Neural crest cell (in vitro differentiated cells): ENCODE results near the gene PARP8. TPM values are rescaled to one million over a fixed set of nuclear protein-coding genes. Genes with fewer than 3 reads are reported as not detected.
"Not testable (repeated sequence)": the region's sequence is repeated elsewhere in the genome, so short reads cannot be mapped to it uniquely, and the experiment has no call there.

Source experiments
- DNase-seq: peaks from one replicate; pipeline ENCODE4 v3.0.0; 2021; ENCODE audit warnings: low read depth, mixed read lengths, low spot score
- H3K27ac Mint-ChIP-seq: one replicate; pipeline ENCODE4 v1.8.0; 2021; ENCODE audit warnings: mild to moderate bottlenecking, mixed read lengths; ENCODE audit not compliant: unreplicated experiment
- H3K27me3 Mint-ChIP-seq: 2 replicates; pipeline ENCODE4 v1.8.0; 2021; ENCODE audit warnings: low read depth, mild to moderate bottlenecking, mixed read lengths
- H3K36me3 Mint-ChIP-seq: 2 replicates; pipeline ENCODE4 v1.8.0; 2021; ENCODE audit warnings: low read depth, mild to moderate bottlenecking, mixed read lengths
- H3K4me1 Mint-ChIP-seq: 2 replicates; pipeline ENCODE4 v1.8.0; 2021; ENCODE audit warnings: mixed read lengths
- H3K4me3 Mint-ChIP-seq: one replicate; pipeline ENCODE4 v1.8.0; 2021; ENCODE audit warnings: mild to moderate bottlenecking, mixed read lengths
- H3K9me3 Mint-ChIP-seq: 2 replicates; pipeline ENCODE4 v1.8.0; 2021; ENCODE audit warnings: mixed read lengths
- CTCF ChIP-seq: fragments of 200-600 bp; sonication (generic); conservative IDR thresholded peaks from 2 replicates; pipeline ENCODE4 v1.5.0; 2021; ENCODE audit warnings: antibody characterized with exemption, mild to moderate bottlenecking
- total RNA-seq: library from RNA; stranded (reverse); gene quantifications from 2 replicates; pipeline ENCODE4 v1.2.1, GENCODE V29; 2021

Gene PARP8
- total RNA-seq, 1 donor from 2014 or later = 31.0 TPM

GRCh38 chr5:50672663-50673062 is 6.2 kb downstream of the PARP8 start:
- no peak overlapping the region for H3K27ac Mint-ChIP-seq
- TF ChIP-seq CTCF = no peak
- H3K36me3 Mint-ChIP-seq = peaks cover 12% of the 10 kb centered on the region
- H3K9me3 Mint-ChIP-seq = peaks cover 3% of the 10 kb centered on the region
- H3K27me3 Mint-ChIP-seq = no peaks in the 10 kb centered on the region
- DNase-seq = no peak
- H3K4me1 Mint-ChIP-seq = peaks cover 34% of the 10 kb centered on the region
- H3K4me3 Mint-ChIP-seq = no peak overlapping the region

DNA sequence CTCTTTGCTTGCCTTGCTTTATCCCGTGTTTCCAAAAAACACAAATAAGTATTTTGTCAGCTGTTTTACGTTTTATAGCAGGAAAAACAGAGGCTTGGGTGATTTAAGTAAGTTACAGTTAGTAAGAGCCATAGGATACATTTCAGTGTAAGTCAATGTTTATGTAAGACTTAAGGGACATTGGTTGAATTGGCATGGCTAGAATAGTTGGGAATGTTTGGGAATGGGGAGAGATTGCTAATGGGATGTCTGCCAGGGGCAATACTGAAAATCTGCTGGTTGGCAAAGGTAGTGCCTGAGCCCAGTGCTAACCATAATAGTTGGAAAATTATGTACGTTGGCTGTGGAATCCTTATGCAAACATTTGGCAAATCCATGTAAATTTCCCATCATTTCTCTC is 7.0 kb downstream of the PARP8 start:
- not testable (repeated sequence) for DNase-seq, H3K27ac Mint-ChIP-seq, H3K27me3 Mint-ChIP-seq, H3K4me3 Mint-ChIP-seq, H3K9me3 Mint-ChIP-seq
- Mint-ChIP-seq H3K4me1 (peaks cover 26% of the 10 kb centered on the region), H3K36me3 (peaks cover 12% of the 10 kb centered on the region)

DNA sequence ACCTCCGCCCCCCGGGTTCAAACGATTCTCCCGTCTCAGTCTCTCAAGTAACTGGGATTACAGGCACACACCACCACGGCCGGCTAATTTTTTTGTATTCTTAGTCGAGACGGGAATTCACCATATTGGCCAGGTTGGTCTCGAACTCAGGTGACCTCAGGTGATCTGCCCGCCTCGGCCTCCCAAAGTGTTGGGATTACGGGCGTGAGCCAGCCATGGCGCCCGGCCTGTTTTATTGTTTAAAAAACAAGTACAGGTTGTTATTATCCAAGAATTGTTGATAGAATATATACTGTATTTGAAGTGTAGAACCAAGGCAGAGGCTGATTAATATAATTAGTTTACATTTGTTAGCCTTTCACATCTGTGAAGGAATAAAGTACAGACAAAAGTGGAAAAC is 8.9 kb downstream of the PARP8 start:
- peaks cover 23% of the 10 kb centered on the region for H3K4me1 Mint-ChIP-seq
- no peak for DNase-seq
- no peaks in the 10 kb centered on the region for H3K27me3 Mint-ChIP-seq
- peaks cover 12% of the 10 kb centered on the region for H3K36me3 Mint-ChIP-seq
- H3K9me3 Mint-ChIP-seq = peaks cover 3% of the 10 kb centered on the region
- no peak for TF ChIP-seq CTCF
- H3K27ac Mint-ChIP-seq = no peak overlapping the region
- no peak overlapping the region for H3K4me3 Mint-ChIP-seq

- not testable (repeated sequence) for H3K27ac Mint-ChIP-seq, H3K36me3 Mint-ChIP-seq, H3K4me3 Mint-ChIP-seq, H3K27me3 Mint-ChIP-seq, DNase-seq, H3K9me3 Mint-ChIP-seq
- peaks cover 14% of the 10 kb centered on the region for H3K4me1 Mint-ChIP-seq
These were observed 13.1 kb downstream of the PARP8 start for GRCh38 chr5:50679554-50679953.

GRCh38 chr5:50684721-50685120 is 18.3 kb downstream of the PARP8 start:
- Mint-ChIP-seq H3K4me1 (peaks cover 5% of the 10 kb centered on the region), H3K9me3 (peaks cover 4% of the 10 kb centered on the region), H3K27ac (no peak overlapping the region), H3K27me3 (no peaks in the 10 kb centered on the region), H3K36me3 (peaks cover 22% of the 10 kb centered on the region), H3K4me3 (no peak overlapping the region)
- no peak for DNase-seq
- TF ChIP-seq CTCF = no peak

GRCh38 chr5:50687548-50687947 is 21.1 kb downstream of the PARP8 start:
- no peak for DNase-seq
- no peaks in the 10 kb centered on the region for H3K27me3 Mint-ChIP-seq
- no peak overlapping the region for H3K27ac Mint-ChIP-seq
- TF ChIP-seq CTCF = no peak
- H3K4me1 Mint-ChIP-seq = peaks cover 4% of the 10 kb centered on the region
- no peak overlapping the region for H3K4me3 Mint-ChIP-seq
- H3K9me3 Mint-ChIP-seq = peaks cover 4% of the 10 kb centered on the region
- H3K36me3 Mint-ChIP-seq = peaks cover 24% of the 10 kb centered on the region

DNA sequence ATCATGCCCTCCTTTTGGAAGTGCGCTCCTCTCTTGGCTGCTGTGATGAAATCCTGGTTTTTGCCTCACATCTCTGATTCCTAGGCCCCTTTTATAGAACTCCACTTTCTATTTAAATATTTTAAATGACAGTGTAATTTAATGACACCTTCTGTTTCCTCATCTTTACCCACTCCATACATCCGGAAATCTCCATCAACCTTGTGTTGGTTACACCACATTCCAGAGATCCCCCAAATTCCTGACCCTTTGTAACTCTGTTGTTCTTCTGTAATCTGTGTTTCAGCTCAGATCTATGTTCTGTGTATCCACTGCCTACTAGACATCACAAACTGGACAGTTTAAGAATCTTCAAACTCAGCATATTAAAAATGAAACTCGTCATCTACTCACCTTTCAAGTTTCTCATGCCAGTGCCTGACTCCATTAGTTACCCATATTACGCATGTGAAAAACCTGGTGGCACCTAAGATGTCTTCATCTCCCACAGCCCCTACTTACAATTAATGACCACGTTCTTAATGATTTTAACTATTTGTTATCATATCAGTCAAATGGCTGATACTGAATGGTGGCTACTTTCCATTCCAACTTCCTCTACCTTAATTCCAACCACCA is 25.1 kb downstream of the PARP8 start:
- Mint-ChIP-seq H3K4me1 (peaks cover 6% of the 10 kb centered on the region), H3K27ac (no peak overlapping the region), H3K9me3 (peaks cover 4% of the 10 kb centered on the region), H3K36me3 (peaks cover 13% of the 10 kb centered on the region), H3K4me3 (no peak overlapping the region), H3K27me3 (no peaks in the 10 kb centered on the region)
- no peak for TF ChIP-seq CTCF
- DNase-seq = no peak
